ENCODE results near the gene DVL2.

DVL2 gene

DNA sequence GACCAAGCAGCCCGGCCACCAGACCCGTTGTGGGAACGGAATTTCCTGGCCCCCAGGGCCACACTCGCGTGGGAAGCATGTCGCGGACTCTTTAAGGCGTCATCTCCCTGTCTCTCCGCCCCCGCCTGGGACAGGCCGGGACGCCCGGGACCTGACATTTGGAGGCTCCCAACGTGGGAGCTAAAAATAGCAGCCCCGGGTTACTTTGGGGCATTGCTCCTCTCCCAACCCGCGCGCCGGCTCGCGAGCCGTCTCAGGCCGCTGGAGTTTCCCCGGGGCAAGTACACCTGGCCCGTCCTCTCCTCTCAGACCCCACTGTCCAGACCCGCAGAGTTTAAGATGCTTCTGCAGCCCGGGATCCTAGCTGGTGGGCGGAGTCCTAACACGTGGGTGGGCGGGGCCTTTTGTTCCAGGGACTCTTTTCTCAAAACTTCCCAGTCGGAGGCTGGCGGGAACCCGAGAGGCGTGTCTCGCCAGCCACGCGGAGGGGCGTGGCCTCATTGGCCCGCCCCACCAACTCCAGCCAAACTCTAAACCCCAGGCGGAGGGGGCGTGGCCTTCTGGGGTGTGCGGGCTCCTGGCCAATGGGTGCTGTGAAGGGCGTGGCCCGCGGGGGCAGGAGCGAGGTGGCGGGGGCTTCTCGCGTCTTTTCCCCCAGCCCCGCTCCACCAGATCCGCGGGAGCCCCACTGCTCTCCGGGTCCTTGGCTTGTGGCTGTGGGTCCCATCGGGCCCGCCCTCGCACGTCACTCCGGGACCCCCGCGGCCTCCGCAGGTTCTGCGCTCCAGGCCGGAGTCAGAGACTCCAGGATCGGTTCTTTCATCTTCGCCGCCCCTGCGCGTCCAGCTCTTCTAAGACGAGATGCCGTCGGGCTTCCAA, 47.0 kb upstream of the DVL2 start, which contains the start of gene SLC2A4 (continued):
- TF ChIP-seq, protein P1, sequence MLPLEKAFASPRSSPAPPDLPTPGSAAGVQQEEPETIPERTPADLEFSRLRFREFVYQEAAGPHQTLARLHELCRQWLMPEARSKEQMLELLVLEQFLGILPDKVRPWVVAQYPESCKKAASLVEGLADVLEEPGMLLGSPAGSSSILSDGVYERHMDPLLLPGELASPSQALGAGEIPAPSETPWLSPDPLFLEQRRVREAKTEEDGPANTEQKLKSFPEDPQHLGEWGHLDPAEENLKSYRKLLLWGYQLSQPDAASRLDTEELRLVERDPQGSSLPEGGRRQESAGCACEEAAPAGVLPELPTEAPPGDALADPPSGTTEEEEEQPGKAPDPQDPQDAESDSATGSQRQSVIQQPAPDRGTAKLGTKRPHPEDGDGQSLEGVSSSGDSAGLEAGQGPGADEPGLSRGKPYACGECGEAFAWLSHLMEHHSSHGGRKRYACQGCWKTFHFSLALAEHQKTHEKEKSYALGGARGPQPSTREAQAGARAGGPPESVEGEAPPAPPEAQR (tag by site-specific recombination; IDR thresholded peaks at IDR 0.05), result no peak
- TF ChIP-seq ZXDB (tag by site-specific recombination; IDR thresholded peaks at IDR 0.05) (no peak), KLF8 (tag by site-specific recombination; IDR thresholded peaks at IDR 0.05) (peak; percentile 81), ZNF148 (tag by site-specific recombination; IDR thresholded peaks at IDR 0.05; ENCODE audit: borderline replicate concordance) (no peak), KLF7 (tag by site-specific recombination; IDR thresholded peaks at IDR 0.05; ENCODE audit: borderline replicate concordance) (no peak), ZNF449 (tag by site-specific recombination; IDR thresholded peaks at IDR 0.05) (peak; percentile 51)

DNA sequence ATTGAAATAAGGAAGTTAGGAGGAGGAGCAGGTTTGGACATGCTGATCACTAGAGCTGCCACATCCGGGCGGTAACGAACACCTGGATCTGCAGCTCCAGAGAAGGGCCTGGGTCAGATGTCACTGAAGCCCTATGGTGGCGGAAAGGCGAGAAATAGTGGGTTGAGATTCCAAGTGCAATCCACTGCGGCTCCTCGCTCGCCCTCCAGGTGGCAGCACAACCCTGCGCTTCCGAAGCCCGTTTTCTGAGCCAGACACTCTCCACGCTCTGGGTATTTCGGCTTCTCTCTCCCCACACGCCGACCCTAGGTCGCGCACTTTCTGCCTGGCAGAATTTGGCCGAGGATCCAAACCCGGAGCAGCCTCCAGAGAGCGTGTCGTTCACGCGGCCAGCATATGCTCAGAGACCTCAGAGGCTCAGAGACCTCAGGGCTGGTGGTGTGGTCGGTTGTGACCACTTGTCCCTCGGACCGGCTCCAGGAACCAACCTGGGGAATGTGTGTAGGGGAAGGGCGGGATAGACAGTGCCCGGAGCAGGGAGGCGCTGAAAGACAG, 46.3 kb upstream of the DVL2 start:
- ChIA-PET CTCF (interaction anchor here (0.6 to 9.0 kb wide), 29 partner anchors 9 to 767 kb away, joined by 3 to 160 read pairs (median 4); partner anchors contain the start of genes ACAP1 and CTDNEP1), POLR2A (interaction anchor here (0.7 to 3.1 kb wide), 17 partner anchors 11 to 69 kb away, joined by 3 to 20 read pairs (median 4); partner anchors contain the start of genes CTDNEP1, ELP5 and NEURL4)
- Histone ChIP-seq H3K27ac (ENCODE audit: extremely low read depth, low read depth, low read length) (no peak overlapping the region), H3K36me3 (ENCODE audit: control insufficient read depth in 2 of 2, insufficient read depth in 1 of 2, low read length in 2 of 2) (no peaks in the 10 kb centered on the region; a peak in 1 of 3 replicates), H3K4me3 (ENCODE audit: low read depth, low read length) (peak overlapping the region; percentile 32), H3K4me1 (ENCODE audit: control insufficient read depth, insufficient read depth, low read length) (peaks cover 9% of the 10 kb centered on the region), H3K9me3 (ENCODE audit: control insufficient read depth, insufficient read depth, low read depth, low read length) (no peaks in the 10 kb centered on the region)
- TF ChIP-seq, protein P2, sequence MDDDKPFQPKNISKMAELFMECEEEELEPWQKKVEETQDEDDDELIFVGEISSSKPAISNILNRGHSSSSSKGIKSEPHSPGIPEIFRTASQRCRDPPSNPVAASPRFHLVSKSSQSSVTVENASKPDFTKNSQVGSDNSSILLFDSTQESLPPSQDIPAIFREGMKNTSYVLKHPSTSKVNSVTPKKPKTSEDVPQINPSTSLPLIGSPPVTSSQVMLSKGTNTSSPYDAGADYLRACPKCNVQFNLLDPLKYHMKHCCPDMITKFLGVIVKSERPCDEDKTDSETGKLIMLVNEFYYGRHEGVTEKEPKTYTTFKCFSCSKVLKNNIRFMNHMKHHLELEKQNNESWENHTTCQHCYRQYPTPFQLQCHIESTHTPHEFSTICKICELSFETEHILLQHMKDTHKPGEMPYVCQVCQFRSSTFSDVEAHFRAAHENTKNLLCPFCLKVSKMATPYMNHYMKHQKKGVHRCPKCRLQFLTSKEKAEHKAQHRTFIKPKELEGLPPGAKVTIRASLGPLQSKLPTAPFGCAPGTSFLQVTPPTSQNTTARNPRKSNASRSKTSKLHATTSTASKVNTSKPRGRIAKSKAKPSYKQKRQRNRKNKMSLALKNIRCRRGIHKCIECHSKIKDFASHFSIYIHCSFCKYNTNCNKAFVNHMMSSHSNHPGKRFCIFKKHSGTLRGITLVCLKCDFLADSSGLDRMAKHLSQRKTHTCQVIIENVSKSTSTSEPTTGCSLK (tag by site-specific recombination; IDR thresholded peaks at IDR 0.05), result no peak
- TF ChIP-seq ZNF629 (tag by site-specific recombination; IDR thresholded peaks at IDR 0.05), result peak; percentile 30
- TF ChIP-seq ZNF2 (tag by site-specific recombination; IDR thresholded peaks at IDR 0.05), result 0 out of 2 replicates have a peak, but pooled peaks have one; percentile 45
- peak; percentile 94 for TF ChIP-seq ZNF335 (tag by site-specific recombination; conservative IDR thresholded peaks at IDR 0.05)
- no peak for TF ChIP-seq MZF1 (tag by site-specific recombination; IDR thresholded peaks at IDR 0.05; ENCODE audit: borderline replicate concordance)
- TF ChIP-seq KLF8 (tag by site-specific recombination; IDR thresholded peaks at IDR 0.05), result peak; percentile 21; the same call in 1 of the 2 replicates
- no peak for TF ChIP-seq HIC1 (tag by site-specific recombination; IDR thresholded peaks at IDR 0.05)
- no peak for TF ChIP-seq ZNF16 (tag by site-specific recombination; IDR thresholded peaks at IDR 0.05; ENCODE audit: low read depth)
- TF ChIP-seq ZSCAN30 (tag by site-specific recombination; IDR thresholded peaks at IDR 0.05), result no peak; the same call in 1 of the 2 replicates
- TF ChIP-seq, protein P3, sequence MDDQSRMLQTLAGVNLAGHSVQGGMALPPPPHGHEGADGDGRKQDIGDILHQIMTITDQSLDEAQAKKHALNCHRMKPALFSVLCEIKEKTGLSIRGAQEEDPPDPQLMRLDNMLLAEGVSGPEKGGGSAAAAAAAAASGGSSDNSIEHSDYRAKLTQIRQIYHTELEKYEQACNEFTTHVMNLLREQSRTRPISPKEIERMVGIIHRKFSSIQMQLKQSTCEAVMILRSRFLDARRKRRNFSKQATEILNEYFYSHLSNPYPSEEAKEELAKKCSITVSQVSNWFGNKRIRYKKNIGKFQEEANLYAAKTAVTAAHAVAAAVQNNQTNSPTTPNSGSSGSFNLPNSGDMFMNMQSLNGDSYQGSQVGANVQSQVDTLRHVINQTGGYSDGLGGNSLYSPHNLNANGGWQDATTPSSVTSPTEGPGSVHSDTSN (CRISPR knock-in tag; IDR thresholded peaks at IDR 0.05), result peak; percentile 88
- TF ChIP-seq ZNF792 (tag by site-specific recombination; IDR thresholded peaks at IDR 0.05), result no peak
- TF ChIP-seq ZNF366 (tag by site-specific recombination; conservative IDR thresholded peaks at IDR 0.05), result peak; percentile 50
- TF ChIP-seq ZNF623 (tag by site-specific recombination; IDR thresholded peaks at IDR 0.05), result no peak
- no peak for TF ChIP-seq ZNF169 (tag by site-specific recombination; IDR thresholded peaks at IDR 0.05)
- 0 out of 2 replicates have a peak, but pooled peaks have one; percentile 29 for TF ChIP-seq ZNF843 (tag by site-specific recombination; IDR thresholded peaks at IDR 0.05)
- TF ChIP-seq ZNF19 (tag by site-specific recombination; IDR thresholded peaks at IDR 0.05; ENCODE audit: low read depth), result no peak
- TF ChIP-seq ZNF37A (tag by site-specific recombination; IDR thresholded peaks at IDR 0.05), result no peak
- TF ChIP-seq ZFHX2 (tag by site-specific recombination; conservative IDR thresholded peaks at IDR 0.05), result no peak

Measured in HEK293 (cell line).